Adrenal gland (tissue), 5 donors: ENCODE results near the gene FEM1B.

Source experiments
- POLR2A ChIP-seq, 2 donors: fragments of 450-650 bp; IDR thresholded peaks; one replicate each; pipeline ENCODE4 v1.6.1; 2017; ENCODE audit warnings: antibody characterized with exemption in 2 of 2, mild to moderate bottlenecking in 2 of 2, moderate library complexity in 1 of 2
- TF ChIP-seq, protein P1 (sequence below), 6 experiments: fragments of 450-650 bp in 4 of 6; fragments of 200-600 bp in 2 of 6; sonication (generic) in 1 of 6; IDR thresholded peaks; 1 replicate in 5 of 6; 2 replicates in 1 of 6; pipeline versions ENCODE4 v1.5.1 to v1.8.0; 2016 to 2021; ENCODE audit warnings: antibody characterized with exemption in 6 of 6, mild to moderate bottlenecking in 2 of 6, moderate library complexity in 1 of 6
- donor health status: DM: no; HTN: no; CAD: no.

- TF ChIP-seq, protein P1, sequence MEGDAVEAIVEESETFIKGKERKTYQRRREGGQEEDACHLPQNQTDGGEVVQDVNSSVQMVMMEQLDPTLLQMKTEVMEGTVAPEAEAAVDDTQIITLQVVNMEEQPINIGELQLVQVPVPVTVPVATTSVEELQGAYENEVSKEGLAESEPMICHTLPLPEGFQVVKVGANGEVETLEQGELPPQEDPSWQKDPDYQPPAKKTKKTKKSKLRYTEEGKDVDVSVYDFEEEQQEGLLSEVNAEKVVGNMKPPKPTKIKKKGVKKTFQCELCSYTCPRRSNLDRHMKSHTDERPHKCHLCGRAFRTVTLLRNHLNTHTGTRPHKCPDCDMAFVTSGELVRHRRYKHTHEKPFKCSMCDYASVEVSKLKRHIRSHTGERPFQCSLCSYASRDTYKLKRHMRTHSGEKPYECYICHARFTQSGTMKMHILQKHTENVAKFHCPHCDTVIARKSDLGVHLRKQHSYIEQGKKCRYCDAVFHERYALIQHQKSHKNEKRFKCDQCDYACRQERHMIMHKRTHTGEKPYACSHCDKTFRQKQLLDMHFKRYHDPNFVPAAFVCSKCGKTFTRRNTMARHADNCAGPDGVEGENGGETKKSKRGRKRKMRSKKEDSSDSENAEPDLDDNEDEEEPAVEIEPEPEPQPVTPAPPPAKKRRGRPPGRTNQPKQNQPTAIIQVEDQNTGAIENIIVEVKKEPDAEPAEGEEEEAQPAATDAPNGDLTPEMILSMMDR (IDR thresholded peaks at IDR 0.05) = no peak
- TF ChIP-seq POLR2A (IDR thresholded peaks at IDR 0.05) = no peak
These were observed 1.3 kb downstream of the FEM1B start for GRCh38 chr15:68278595-68279405.
